Stimulated activated CD8-positive, alpha-beta memory T cell treated with anti-CD3 and anti-CD28 coated beads, Interleukin-15, amount 100 ng/mL, for 48 hours (primary cell): ENCODE data around the gene TMEM59L.
"Not testable (repeated sequence)": the region's sequence is repeated elsewhere in the genome, so short reads cannot be mapped to it uniquely, and the experiment has no call there.

ENCODE experiments used
- DNase-seq, 2 donors: peaks; one replicate each; pipeline ENCODE4 v3.0.0-alpha.2; 2020; ENCODE audit warnings: low read depth in 2 of 2

TMEM59L gene

GRCh38 chr19:18594096-18594823, 18.4 kb upstream of the TMEM59L start:
- DNase-seq = peak; percentile 56 to 68

- DNase-seq = no peak
Observed at GRCh38 chr19:18594824-18595373, 17.8 kb upstream of the TMEM59L start.

- no peak for DNase-seq
Observed at GRCh38 chr19:18595475-18595874, 17.2 kb upstream of the TMEM59L start.

GRCh38 chr19:18596752-18597157, 15.9 kb upstream of the TMEM59L start:
- no peak for DNase-seq

- no peak for DNase-seq
Observed at GRCh38 chr19:18597809-18598660, 14.6 kb upstream of the TMEM59L start.

GRCh38 chr19:18599485-18599884, 13.2 kb upstream of the TMEM59L start:
- no peak for DNase-seq

- not testable (repeated sequence) for DNase-seq
Observed at GRCh38 chr19:18600692-18601397, 11.8 kb upstream of the TMEM59L start.

- no peak for DNase-seq
Observed at GRCh38 chr19:18601875-18602274, 10.8 kb upstream of the TMEM59L start.

- no peak for DNase-seq
Observed at GRCh38 chr19:18603255-18603957, 9.3 kb upstream of the TMEM59L start.

- DNase-seq = no peak
Observed at GRCh38 chr19:18603958-18604819, 8.5 kb upstream of the TMEM59L start.

- DNase-seq = no peak
Observed at GRCh38 chr19:18604820-18605159, 7.9 kb upstream of the TMEM59L start.

- DNase-seq = no peak
Observed at GRCh38 chr19:18605196-18605545, 7.5 kb upstream of the TMEM59L start.

GRCh38 chr19:18605546-18606280, 7.0 kb upstream of the TMEM59L start:
- no peak for DNase-seq

GRCh38 chr19:18606281-18607225, 6.1 kb upstream of the TMEM59L start, which contains the start of gene CRLF1:
CRLF1 (minus strand) TSS chr19:18606799; CDS start chr19:18606656, 143 bp downstream.
- DNase-seq = no peak

GRCh38 chr19:18607226-18608101, 5.2 kb upstream of the TMEM59L start:
- DNase-seq = no peak

- DNase-seq = no peak
Observed at GRCh38 chr19:18608102-18608804, 4.4 kb upstream of the TMEM59L start.
